K562 (cell line): Measurements from ENCODE around the gene VARS1. TPM values are rescaled to one million over a fixed set of nuclear protein-coding genes. Genes with fewer than 3 reads are reported as not detected.

ENCODE experiments used
- ADNP ChIP-seq: fragments of 200-800 bp; sonication (Bioruptor generic); IDR thresholded peaks from 2 replicates; pipeline ENCODE4 v1.6.1; 2016; ENCODE audit warnings: missing genetic modification characterization, missing compliant biosample characterization
- CREB1 ChIP-seq, 2 experiments: sonication (generic) in 1 of 2; formaldehyde crosslinking in 1 of 2; IDR thresholded peaks; 2 replicates each; pipeline versions ENCODE4 v1.6.1 to v1.8.0; 2012 to 2022; ENCODE audit warnings: inconsistent platforms in 1 of 2, mild to moderate bottlenecking in 1 of 2, missing genetic modification reagents in 1 of 2, moderate library complexity in 1 of 2
- GATA2 ChIP-seq: sonication (generic); formaldehyde crosslinking; IDR thresholded peaks from 2 replicates; pipeline ENCODE4 v1.4.0; 2020; ENCODE audit warnings: mild to moderate bottlenecking, missing genetic modification reagents
- HDAC6 ChIP-seq: IDR thresholded peaks from 2 replicates; pipeline ENCODE4 v1.6.1; 2012; ENCODE audit warnings: low read depth, mild to moderate bottlenecking, control low read depth, inconsistent platforms, low read length, moderate library complexity
- MCM7 ChIP-seq, 2 experiments: fragments of 450-650 bp; IDR thresholded peaks; 2 replicates each; pipeline ENCODE4 v1.6.1; 2016 to 2018
- MEF2D ChIP-seq: conservative IDR thresholded peaks from 2 replicates; pipeline ENCODE4 v1.6.1; 2016; ENCODE audit warnings: low read depth, missing genetic modification characterization, missing compliant biosample characterization
- NCOR1 ChIP-seq: fragments of 450-650 bp; IDR thresholded peaks from 2 replicates; pipeline ENCODE4 v1.6.1; 2016; ENCODE audit warnings: mild to moderate bottlenecking, moderate library complexity
- NFATC3 ChIP-seq: fragments of 450-650 bp; IDR thresholded peaks from 2 replicates; pipeline ENCODE4 v1.6.1; 2017; ENCODE audit warnings: mild to moderate bottlenecking
- PHF8 ChIP-seq: fragments of 200-600 bp; sonication (generic); IDR thresholded peaks from 2 replicates; pipeline ENCODE4 v1.6.1; 2012; ENCODE audit warnings: mixed run types, mild to moderate bottlenecking, inconsistent platforms, low read length, moderate library complexity, borderline replicate concordance
- SETDB1 ChIP-seq: IDR thresholded peaks from one replicate; pipeline ENCODE4 v1.6.1; 2012; ENCODE audit warnings: low read length, control low read depth, inconsistent platforms
- SMAD1 ChIP-seq: fragments of 150-350 bp; IDR thresholded peaks from 2 replicates; pipeline ENCODE4 v1.6.1; 2014; ENCODE audit warnings: low read length, low read depth; ENCODE audit not compliant: partially characterized antibody
- WHSC1 ChIP-seq: IDR thresholded peaks from one replicate; pipeline ENCODE4 v1.6.1; 2012; ENCODE audit warnings: low read length, control low read depth, inconsistent platforms
- ZKSCAN3 ChIP-seq: fragments of 250-450 bp; sonication (Bioruptor Pico); IDR thresholded peaks from 2 replicates; pipeline ENCODE4 v1.4.0; 2020
- ZNF175 ChIP-seq: fragments of 200-800 bp; sonication (Bioruptor generic); IDR thresholded peaks from 2 replicates; pipeline ENCODE4 v1.6.1; 2016; ENCODE audit warnings: low read depth, mild to moderate bottlenecking, missing genetic modification characterization, missing compliant biosample characterization
- ZNF184 ChIP-seq: sonication (generic); formaldehyde crosslinking; IDR thresholded peaks from 2 replicates; pipeline ENCODE4 v1.5.0; 2020; ENCODE audit warnings: missing genetic modification reagents
- ZNF586 ChIP-seq: fragments of 450-650 bp; formaldehyde crosslinking; conservative IDR thresholded peaks from 2 replicates; pipeline ENCODE4 v1.4.0; 2020; ENCODE audit warnings: mild to moderate bottlenecking, moderate library complexity
- polyA plus RNA-seq, 8 experiments: library from polyadenylated mRNA; depleted of rRNA in 4 of 8; stranded (reverse) in 5 of 8; unstranded in 3 of 8; fragments of >200 nt; fragmentation: Nextera tagmentation in 2 of 8; fragmentation: Illumina TruSeq in 1 of 8; extraction: Ambion mirVana in 2 of 8; extraction: Trizol in 1 of 8; gene quantifications; 2 replicates each; pipeline versions ENCODE4 v1.2.1 to v1.2.3, GENCODE V29; 2011 to 2014; ENCODE audit warnings: inconsistent platforms in 1 of 8, missing spikeins in 1 of 8
- total RNA-seq, 7 experiments: library from RNA; depleted of rRNA in 6 of 7; stranded (reverse); fragments of >200 nt in 6 of 7; fragmentation: Illumina TruSeq in 2 of 7; extraction: Trizol in 2 of 7; gene quantifications; 2 replicates each; pipeline versions ENCODE4 v1.2.1 to v1.2.3, GENCODE V29; 2011 to 2021; ENCODE audit warnings: low replicate concordance in 1 of 7
- TF ChIP-seq, protein P1 (sequence below): sonication (generic); formaldehyde crosslinking; IDR thresholded peaks from 2 replicates; pipeline ENCODE4 v1.8.1; 2022; ENCODE audit warnings: missing genetic modification reagents
- TF ChIP-seq, protein P2 (sequence below): sonication (generic); formaldehyde crosslinking; IDR thresholded peaks from 2 replicates; pipeline ENCODE4 v1.8.0; 2022; ENCODE audit warnings: mild to moderate bottlenecking, missing genetic modification reagents
- TF ChIP-seq, protein P3 (sequence below): fragments of 450-650 bp; IDR thresholded peaks from 2 replicates; pipeline ENCODE4 v1.6.1; 2014; ENCODE audit warnings: low read depth, mild to moderate bottlenecking, moderate library complexity, borderline replicate concordance
- TF ChIP-seq, protein P4 (sequence below): fragments of 250-450 bp; sonication (Bioruptor Pico); IDR thresholded peaks from 2 replicates; pipeline ENCODE4 v1.9.0; 2021; ENCODE audit warnings: mild to moderate bottlenecking
- TF ChIP-seq, protein P5 (sequence below): fragments of 450-650 bp; IDR thresholded peaks from one replicate; pipeline ENCODE4 v1.6.1; 2018; ENCODE audit warnings: mild to moderate bottlenecking, moderate library complexity; ENCODE audit not compliant: partially characterized antibody
- TF ChIP-seq, protein P6 (sequence below): sonication (generic); formaldehyde crosslinking; IDR thresholded peaks from 2 replicates; pipeline ENCODE4 v1.8.0; 2022; ENCODE audit warnings: mild to moderate bottlenecking, missing genetic modification reagents

Gene VARS1
- total and polyA plus RNA-seq, 9 of the 15 experiments (the other 6 are each of a cell fraction or from before 2014, with no cell fraction given) = 2.9 to 488 (median 130) TPM

DNA sequence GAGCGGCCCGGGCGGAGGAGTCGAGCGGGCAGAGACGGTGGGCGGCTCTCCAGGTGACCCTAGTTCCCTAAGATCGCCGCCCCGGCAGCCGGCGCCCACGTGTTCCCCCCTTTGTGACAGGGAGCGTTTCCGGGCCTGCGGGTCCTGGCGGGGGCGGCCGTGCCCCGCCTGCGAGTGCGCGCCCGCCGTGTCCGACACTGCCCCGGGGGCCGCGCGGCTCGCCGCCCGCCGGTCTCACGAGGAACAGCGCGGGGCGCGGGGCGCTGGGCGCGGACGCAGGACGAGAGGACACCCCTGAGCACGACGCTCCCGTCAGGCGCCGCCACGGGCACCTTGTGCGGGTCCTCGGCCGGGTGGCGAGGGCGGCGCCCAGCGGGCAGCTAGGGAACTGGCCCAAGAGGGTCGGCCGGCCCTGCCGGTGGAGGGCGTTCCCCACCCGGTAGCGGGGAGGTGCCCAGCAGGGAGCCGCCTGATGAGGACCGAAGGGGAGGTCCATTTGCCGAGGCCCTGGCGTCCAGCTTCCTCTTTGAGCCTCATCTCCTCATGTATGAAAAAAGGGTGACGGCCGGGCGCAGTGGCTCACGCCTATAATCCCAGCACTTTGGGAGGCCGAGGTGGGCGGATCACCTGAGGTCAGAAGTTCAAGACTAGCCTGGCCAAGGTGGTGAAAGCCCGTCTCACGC, at the start of gene VARS1 (continued):
- TF ChIP-seq, protein P1, sequence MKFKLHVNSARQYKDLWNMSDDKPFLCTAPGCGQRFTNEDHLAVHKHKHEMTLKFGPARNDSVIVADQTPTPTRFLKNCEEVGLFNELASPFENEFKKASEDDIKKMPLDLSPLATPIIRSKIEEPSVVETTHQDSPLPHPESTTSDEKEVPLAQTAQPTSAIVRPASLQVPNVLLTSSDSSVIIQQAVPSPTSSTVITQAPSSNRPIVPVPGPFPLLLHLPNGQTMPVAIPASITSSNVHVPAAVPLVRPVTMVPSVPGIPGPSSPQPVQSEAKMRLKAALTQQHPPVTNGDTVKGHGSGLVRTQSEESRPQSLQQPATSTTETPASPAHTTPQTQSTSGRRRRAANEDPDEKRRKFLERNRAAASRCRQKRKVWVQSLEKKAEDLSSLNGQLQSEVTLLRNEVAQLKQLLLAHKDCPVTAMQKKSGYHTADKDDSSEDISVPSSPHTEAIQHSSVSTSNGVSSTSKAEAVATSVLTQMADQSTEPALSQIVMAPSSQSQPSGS (CRISPR knock-in tag) = peak; percentile 76; the same call in 1 of the 2 replicates
- TF ChIP-seq MCM7 (IDR thresholded peaks at IDR 0.05) = no peak
- TF ChIP-seq, protein P2, sequence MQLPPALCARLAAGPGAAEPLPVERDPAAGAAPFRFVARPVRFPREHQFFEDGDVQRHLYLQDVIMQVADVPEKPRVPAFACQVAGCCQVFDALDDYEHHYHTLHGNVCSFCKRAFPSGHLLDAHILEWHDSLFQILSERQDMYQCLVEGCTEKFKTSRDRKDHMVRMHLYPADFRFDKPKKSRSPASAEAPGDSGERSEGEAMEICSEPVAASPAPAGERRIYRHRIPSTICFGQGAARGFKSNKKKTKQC (CRISPR knock-in tag) = no peak; the same call in 1 of the 2 replicates
- TF ChIP-seq ADNP (tag) = no peak
- TF ChIP-seq MEF2D (tag) = no peak
- TF ChIP-seq HDAC6 = no peak
- peak; percentile 56; the same call in 1 of the 2 replicates for TF ChIP-seq CREB1 (IDR thresholded peaks at IDR 0.05)
- peak; percentile 9; the same call in 1 of the 2 replicates for TF ChIP-seq CREB1 (CRISPR knock-in tag; IDR thresholded peaks at IDR 0.05)
- no peak for TF ChIP-seq ZNF184 (CRISPR knock-in tag)
- no peak for TF ChIP-seq GATA2 (CRISPR knock-in tag)
- TF ChIP-seq ZKSCAN3 (CRISPR knock-in tag) = no peak
- TF ChIP-seq, protein P3, sequence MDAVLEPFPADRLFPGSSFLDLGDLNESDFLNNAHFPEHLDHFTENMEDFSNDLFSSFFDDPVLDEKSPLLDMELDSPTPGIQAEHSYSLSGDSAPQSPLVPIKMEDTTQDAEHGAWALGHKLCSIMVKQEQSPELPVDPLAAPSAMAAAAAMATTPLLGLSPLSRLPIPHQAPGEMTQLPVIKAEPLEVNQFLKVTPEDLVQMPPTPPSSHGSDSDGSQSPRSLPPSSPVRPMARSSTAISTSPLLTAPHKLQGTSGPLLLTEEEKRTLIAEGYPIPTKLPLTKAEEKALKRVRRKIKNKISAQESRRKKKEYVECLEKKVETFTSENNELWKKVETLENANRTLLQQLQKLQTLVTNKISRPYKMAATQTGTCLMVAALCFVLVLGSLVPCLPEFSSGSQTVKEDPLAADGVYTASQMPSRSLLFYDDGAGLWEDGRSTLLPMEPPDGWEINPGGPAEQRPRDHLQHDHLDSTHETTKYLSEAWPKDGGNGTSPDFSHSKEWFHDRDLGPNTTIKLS = peak; percentile 94
- TF ChIP-seq SETDB1 = no peak
- TF ChIP-seq, protein P4, sequence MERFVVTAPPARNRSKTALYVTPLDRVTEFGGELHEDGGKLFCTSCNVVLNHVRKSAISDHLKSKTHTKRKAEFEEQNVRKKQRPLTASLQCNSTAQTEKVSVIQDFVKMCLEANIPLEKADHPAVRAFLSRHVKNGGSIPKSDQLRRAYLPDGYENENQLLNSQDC (CRISPR knock-in tag) = no peak; the same call in 1 of the 2 replicates
- TF ChIP-seq, protein P5, sequence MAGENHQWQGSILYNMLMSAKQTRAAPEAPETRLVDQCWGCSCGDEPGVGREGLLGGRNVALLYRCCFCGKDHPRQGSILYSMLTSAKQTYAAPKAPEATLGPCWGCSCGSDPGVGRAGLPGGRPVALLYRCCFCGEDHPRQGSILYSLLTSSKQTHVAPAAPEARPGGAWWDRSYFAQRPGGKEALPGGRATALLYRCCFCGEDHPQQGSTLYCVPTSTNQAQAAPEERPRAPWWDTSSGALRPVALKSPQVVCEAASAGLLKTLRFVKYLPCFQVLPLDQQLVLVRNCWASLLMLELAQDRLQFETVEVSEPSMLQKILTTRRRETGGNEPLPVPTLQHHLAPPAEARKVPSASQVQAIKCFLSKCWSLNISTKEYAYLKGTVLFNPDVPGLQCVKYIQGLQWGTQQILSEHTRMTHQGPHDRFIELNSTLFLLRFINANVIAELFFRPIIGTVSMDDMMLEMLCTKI = no peak
- TF ChIP-seq, protein P6, sequence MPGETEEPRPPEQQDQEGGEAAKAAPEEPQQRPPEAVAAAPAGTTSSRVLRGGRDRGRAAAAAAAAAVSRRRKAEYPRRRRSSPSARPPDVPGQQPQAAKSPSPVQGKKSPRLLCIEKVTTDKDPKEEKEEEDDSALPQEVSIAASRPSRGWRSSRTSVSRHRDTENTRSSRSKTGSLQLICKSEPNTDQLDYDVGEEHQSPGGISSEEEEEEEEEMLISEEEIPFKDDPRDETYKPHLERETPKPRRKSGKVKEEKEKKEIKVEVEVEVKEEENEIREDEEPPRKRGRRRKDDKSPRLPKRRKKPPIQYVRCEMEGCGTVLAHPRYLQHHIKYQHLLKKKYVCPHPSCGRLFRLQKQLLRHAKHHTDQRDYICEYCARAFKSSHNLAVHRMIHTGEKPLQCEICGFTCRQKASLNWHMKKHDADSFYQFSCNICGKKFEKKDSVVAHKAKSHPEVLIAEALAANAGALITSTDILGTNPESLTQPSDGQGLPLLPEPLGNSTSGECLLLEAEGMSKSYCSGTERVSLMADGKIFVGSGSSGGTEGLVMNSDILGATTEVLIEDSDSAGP (CRISPR knock-in tag) = 0 out of 2 replicates have a peak, but pooled peaks have one; percentile 74
- peak; percentile 74; the same call in 1 of the 2 replicates for TF ChIP-seq PHF8
- no peak for TF ChIP-seq ZNF586
- TF ChIP-seq NCOR1 = peak; percentile 69
- peak; percentile 80 for TF ChIP-seq SMAD1
- peak; percentile 85 for TF ChIP-seq ZNF175 (CRISPR knock-in tag)
- TF ChIP-seq WHSC1 = no peak
- TF ChIP-seq NFATC3 = no peak
